ENCODE data around the gene GPHB5. TPM values are rescaled to one million over a fixed set of nuclear protein-coding genes. Genes with fewer than 3 reads are reported as not detected.

Gene GPHB5
- total RNA-seq, 4 donors from 2014 or later, result not detected

DNA sequence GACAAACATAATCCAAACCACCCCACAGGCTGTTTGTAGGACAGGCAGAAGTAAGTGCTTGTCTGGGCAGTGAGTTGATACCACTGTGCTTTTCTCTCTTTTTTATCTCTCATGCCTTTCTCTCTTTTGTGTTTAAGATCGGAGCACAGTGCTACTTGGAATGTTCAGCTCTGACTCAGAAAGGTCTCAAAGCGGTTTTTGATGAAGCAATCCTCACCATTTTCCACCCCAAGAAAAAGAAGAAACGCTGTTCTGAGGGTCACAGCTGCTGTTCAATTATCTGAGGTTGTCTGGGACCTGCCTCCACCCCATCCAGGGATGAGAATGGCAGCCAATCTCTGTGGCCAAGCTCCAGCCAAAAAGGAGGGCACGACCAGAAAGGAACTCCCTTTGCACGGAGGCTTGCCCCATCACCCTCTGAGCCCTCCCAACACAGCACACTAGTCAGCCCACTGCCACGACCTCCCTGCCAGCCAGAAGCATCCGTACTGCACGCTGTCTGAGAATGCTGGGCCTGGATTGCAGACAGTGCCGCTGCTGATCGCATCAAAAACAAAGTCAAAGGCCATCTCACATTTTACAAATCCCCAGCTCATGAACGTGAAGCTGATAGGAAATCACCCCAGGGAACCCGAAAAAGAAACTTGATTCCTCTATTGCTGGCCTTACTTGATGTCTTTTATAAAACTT, 27.8 kb downstream of the GPHB5 start:
- in situ Hi-C loops (cut with MboI; ENCODE audit: low sequenced_read_pairs in 4 of 4) (loop anchor here in 1 of 4 donors (25.0 kb wide), 1 partner anchor 1104 kb away; no protein-coding TSS in a partner anchor), intact Hi-C loops (cut with DNase I; ENCODE audit: low total_unique reads) (no loop called here)
- Histone ChIP-seq H3K36me3 (no peaks in the 10 kb centered on the region), H3K4me3 (no peak overlapping the region), H3K27ac (no peak overlapping the region), H3K27me3 (no peaks in the 10 kb centered on the region), H3K9me3 (no peaks in the 10 kb centered on the region), H3K4me1 (no peaks in the 10 kb centered on the region)
- ATAC-seq (no peak), DNase-seq (no peak)
- TF ChIP-seq POLR2A (IDR thresholded peaks at IDR 0.05), result no peak

DNA sequence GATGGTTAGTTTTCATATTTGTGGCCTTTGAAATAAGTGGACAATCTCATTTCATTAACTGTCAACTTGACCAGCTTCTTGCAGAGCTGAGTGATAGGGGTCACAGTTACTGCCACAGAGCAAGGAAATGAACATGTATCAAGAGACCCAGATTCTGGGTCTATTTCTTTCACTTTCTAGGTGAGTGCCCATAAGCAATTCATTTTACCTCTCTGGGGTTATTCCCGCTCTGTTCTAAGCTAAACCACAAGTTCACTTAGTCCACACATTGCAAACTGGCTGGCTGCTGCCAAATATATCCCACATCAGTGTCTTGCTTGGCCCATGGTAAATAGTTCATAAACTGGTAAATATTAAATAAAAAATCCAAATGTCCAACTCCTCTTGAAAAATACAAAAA, 29.9 kb downstream of the GPHB5 start:
- Histone ChIP-seq H3K27ac (no peak overlapping the region), H3K4me1 (no peaks in the 10 kb centered on the region), H3K4me3 (no peak overlapping the region), H3K9me3 (no peaks in the 10 kb centered on the region), H3K27me3 (no peaks in the 10 kb centered on the region), H3K36me3 (no peaks in the 10 kb centered on the region)
- intact Hi-C loops (cut with DNase I; ENCODE audit: low total_unique reads), result no loop called here
- ATAC-seq, result no peak
- in situ Hi-C loops (cut with MboI; ENCODE audit: low sequenced_read_pairs in 4 of 4), result loop anchor here in 1 of 4 donors (25.0 kb wide), 1 partner anchor 1102 kb away; no protein-coding TSS in a partner anchor
- DNase-seq, result no peak
- TF ChIP-seq, protein P1, sequence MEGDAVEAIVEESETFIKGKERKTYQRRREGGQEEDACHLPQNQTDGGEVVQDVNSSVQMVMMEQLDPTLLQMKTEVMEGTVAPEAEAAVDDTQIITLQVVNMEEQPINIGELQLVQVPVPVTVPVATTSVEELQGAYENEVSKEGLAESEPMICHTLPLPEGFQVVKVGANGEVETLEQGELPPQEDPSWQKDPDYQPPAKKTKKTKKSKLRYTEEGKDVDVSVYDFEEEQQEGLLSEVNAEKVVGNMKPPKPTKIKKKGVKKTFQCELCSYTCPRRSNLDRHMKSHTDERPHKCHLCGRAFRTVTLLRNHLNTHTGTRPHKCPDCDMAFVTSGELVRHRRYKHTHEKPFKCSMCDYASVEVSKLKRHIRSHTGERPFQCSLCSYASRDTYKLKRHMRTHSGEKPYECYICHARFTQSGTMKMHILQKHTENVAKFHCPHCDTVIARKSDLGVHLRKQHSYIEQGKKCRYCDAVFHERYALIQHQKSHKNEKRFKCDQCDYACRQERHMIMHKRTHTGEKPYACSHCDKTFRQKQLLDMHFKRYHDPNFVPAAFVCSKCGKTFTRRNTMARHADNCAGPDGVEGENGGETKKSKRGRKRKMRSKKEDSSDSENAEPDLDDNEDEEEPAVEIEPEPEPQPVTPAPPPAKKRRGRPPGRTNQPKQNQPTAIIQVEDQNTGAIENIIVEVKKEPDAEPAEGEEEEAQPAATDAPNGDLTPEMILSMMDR (IDR thresholded peaks at IDR 0.05 in 4 of 5, conservative IDR thresholded peaks at IDR 0.05 in 1 of 5), result no peak
- TF ChIP-seq POLR2A (IDR thresholded peaks at IDR 0.05), result no peak

DNA sequence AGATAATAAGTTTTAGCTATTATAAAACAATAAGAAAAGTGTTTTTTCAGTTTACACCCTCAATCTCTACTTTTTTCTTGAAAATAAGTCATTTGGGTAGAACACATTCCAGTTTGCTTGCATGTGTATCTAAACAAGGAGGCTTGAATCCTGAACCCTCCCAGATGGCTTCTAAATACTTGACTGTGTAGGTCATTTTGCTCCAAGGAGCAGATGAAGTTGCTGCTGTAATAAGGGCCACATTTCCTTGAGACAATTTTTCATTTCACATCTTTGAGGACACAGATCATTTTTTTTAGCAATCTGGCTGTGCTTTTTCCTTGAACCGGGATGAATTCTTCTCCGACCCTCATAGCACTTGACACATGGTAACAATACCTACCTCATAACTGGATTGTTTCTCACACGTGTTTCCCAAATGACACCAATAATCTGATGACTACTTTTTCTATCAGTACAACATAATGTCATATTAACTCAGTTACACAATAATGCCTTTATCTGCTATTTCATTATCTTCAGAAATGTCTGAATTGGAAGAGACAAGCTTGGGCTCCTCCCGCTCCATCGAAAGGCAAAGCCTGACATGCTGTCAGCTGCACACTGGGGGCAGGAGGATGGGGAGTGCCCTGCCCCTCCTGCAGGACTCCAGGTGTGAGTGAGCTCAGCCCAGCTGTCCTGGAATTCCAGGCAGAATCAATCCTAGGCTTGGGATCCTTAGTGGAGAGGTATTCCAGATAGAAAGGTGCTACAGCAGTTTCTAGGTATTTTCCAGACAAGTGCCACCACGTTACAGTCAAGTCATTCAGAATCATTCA, 30.9 kb downstream of the GPHB5 start:
- intact Hi-C loops (cut with DNase I; ENCODE audit: low total_unique reads), result no loop called here
- no peak for TF ChIP-seq POLR2A (IDR thresholded peaks at IDR 0.05)
- TF ChIP-seq, protein P1 (IDR thresholded peaks at IDR 0.05 in 4 of 5, conservative IDR thresholded peaks at IDR 0.05 in 1 of 5), result no peak
- H3K4me3 ChIP-seq, result no peak overlapping the region
- H3K27me3 ChIP-seq, result no peaks in the 10 kb centered on the region
- ATAC-seq, result no peak
- DNase-seq, result no peak
- no peak overlapping the region for H3K27ac ChIP-seq
- no peaks in the 10 kb centered on the region for H3K4me1 ChIP-seq
- H3K9me3 ChIP-seq, result no peaks in the 10 kb centered on the region
- in situ Hi-C loops (cut with MboI; ENCODE audit: low sequenced_read_pairs in 4 of 4), result loop anchor here in 1 of 4 donors (25.0 kb wide), 1 partner anchor 1101 kb away; no protein-coding TSS in a partner anchor
- no peaks in the 10 kb centered on the region for H3K36me3 ChIP-seq

DNA sequence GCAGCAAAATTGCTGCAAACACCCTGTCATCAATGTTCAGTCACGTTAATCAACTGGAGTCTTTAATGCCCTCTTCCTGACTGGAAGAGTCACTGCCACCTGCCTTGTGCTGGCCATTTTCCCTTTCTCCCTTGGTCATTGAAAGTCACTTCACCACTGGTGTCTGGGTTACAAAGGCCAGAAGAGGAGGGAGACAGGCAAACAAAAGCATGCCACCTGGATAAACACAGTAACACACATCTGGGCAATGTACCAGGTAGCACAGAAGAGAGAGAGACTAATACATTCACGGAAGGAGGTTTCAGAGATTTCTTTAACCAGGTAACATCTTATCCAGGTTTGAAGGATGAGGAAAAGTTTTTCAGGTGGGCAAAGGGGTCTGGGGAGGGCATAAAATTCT, 32.7 kb downstream of the GPHB5 start:
- TF ChIP-seq, protein P1 (IDR thresholded peaks at IDR 0.05 in 4 of 5, conservative IDR thresholded peaks at IDR 0.05 in 1 of 5), result no peak
- no peak for TF ChIP-seq POLR2A (IDR thresholded peaks at IDR 0.05)
- no peaks in the 10 kb centered on the region for H3K9me3 ChIP-seq
- ATAC-seq (no peak), DNase-seq (no peak)
- no peak overlapping the region for H3K27ac ChIP-seq
- no peaks in the 10 kb centered on the region for H3K36me3 ChIP-seq
- H3K4me3 ChIP-seq, result no peak overlapping the region
- intact Hi-C loops (cut with DNase I; ENCODE audit: low total_unique reads) (no loop called here), in situ Hi-C loops (cut with MboI; ENCODE audit: low sequenced_read_pairs in 4 of 4) (loop anchor here in 1 of 4 donors (25.0 kb wide), 1 partner anchor 1099 kb away; no protein-coding TSS in a partner anchor)
- H3K27me3 ChIP-seq, result no peaks in the 10 kb centered on the region
- no peaks in the 10 kb centered on the region for H3K4me1 ChIP-seq

DNA sequence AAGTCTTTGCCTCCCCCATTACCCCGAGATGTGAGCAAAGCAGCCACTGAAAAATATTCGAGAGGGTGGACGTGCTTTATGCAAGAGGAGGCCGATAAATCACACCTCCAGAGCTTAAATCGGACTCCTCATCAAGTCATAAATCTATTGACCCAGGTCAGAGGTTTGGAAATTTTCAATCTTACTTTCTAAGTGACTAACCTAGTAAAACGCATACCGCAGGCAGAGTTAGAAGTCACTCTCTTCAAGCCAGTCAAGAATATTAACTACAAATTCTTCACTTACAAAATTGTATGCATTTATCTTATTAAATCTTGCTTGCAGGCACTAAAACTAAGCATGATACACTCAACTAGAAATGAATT, 34.9 kb downstream of the GPHB5 start:
- H3K4me1 ChIP-seq, result no peaks in the 10 kb centered on the region
- no peak for DNase-seq
- in situ Hi-C loops (cut with MboI; ENCODE audit: low sequenced_read_pairs in 4 of 4) (loop anchor here in 1 of 4 donors (25.0 kb wide), 1 partner anchor 1097 kb away; no protein-coding TSS in a partner anchor), intact Hi-C loops (cut with DNase I; ENCODE audit: low total_unique reads) (no loop called here)
- no peaks in the 10 kb centered on the region for H3K36me3 ChIP-seq
- TF ChIP-seq, protein P1 (IDR thresholded peaks at IDR 0.05 in 4 of 5, conservative IDR thresholded peaks at IDR 0.05 in 1 of 5), result no peak
- TF ChIP-seq POLR2A (IDR thresholded peaks at IDR 0.05), result no peak
- no peaks in the 10 kb centered on the region for H3K27me3 ChIP-seq
- H3K9me3 ChIP-seq, result no peaks in the 10 kb centered on the region
- H3K4me3 ChIP-seq, result no peak overlapping the region
- no peak for ATAC-seq
- no peak overlapping the region for H3K27ac ChIP-seq

Data from gastrocnemius medialis (tissue), 4 donors.